Activated T-cell treated with anti-CD3 and anti-CD28 coated beads, Interleukin-2, amount 50 U/mL, for 4 hours (primary cell): ENCODE results near the gene PTX3. TPM values are rescaled to one million over a fixed set of nuclear protein-coding genes. Genes with fewer than 3 reads are reported as not detected.

Source experiments
- ATAC-seq, 2 donors: fragments of 200-7000 bp; cut with Tn5 transposase; one replicate each; pipeline ENCODE4 v1.10.0; 2021
- DNase-seq: peaks from one replicate; pipeline ENCODE4 v3.0.0-alpha.2; 2020
- H3K27me3 Mint-ChIP-seq: one replicate; pipeline ENCODE4 v1.8.0; 2021; ENCODE audit warnings: low read depth, mixed read lengths
- H3K36me3 Mint-ChIP-seq: one replicate; pipeline ENCODE4 v1.8.0; 2022; ENCODE audit warnings: mixed read lengths; ENCODE audit not compliant: insufficient read depth
- H3K4me1 Mint-ChIP-seq: one replicate; pipeline ENCODE4 v1.8.0; 2021; ENCODE audit warnings: low read depth, mixed read lengths
- H3K4me3 Mint-ChIP-seq: one replicate; pipeline ENCODE4 v1.8.0; 2021; ENCODE audit warnings: mild to moderate bottlenecking, moderate library complexity, mixed read lengths
- H3K9me3 Mint-ChIP-seq: one replicate; pipeline ENCODE4 v1.8.0; 2021; ENCODE audit warnings: mixed read lengths
- total RNA-seq, 3 donors: library from RNA; stranded (reverse); gene quantifications; one replicate each; pipeline ENCODE4 v1.2.1, GENCODE V29; 2021

The PTX3 gene
- total RNA-seq, 3 donors from 2014 or later: 0.11 TPM; not detected in 2

DNA sequence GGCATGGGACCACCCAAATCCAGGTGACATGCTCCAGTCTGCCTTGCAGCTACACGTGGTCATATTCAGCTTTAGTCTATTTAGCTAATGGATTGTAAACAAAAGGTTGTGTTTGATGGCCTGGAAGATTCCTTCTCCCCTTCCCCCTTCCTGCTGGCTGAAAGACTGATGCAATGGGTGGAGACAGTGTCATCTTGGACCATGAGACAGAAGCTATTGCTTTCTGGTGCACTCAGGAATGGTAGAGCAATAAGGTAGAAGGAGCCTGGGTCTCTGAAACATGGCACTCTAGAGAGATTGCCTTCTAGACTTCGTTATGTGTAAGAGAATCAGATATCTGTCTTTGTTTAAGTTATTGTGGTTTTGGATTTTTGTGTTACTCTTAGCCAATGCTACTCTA is 25.7 kb upstream of the PTX3 start:
- ATAC-seq (no peak), DNase-seq (no peak)
- Mint-ChIP-seq H3K4me3 (no peak overlapping the region), H3K4me1 (no peaks in the 10 kb centered on the region), H3K27me3 (peaks cover 6% of the 10 kb centered on the region), H3K9me3 (no peaks in the 10 kb centered on the region), H3K36me3 (no peaks in the 10 kb centered on the region)

DNA sequence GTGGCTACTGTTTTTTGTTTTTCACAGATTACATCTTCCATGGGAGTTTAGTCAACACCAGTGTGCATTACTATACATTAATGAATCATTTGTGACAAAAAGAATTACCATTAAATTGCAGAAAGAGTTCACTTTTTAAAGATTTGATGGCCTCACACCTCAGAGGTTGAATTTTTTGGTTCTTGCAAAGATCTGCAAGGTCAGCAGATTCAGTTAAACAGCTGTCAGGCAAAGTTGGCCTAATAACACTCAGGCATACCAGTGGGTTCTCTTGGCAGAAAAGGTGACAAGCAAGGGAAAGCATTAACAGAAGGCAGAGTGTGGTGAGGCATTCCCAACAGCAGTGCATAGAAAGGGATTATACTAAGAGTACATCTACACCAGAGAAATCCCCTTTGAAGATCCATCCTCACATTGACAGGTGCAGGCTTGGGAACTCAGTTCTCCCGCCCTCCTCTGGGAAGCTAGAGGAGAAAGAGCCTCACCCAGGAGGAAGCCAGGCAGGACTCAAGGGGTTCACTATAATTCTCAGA is 24.3 kb upstream of the PTX3 start:
- H3K4me1 Mint-ChIP-seq: no peaks in the 10 kb centered on the region
- H3K9me3 Mint-ChIP-seq: no peaks in the 10 kb centered on the region
- no peaks in the 10 kb centered on the region for H3K36me3 Mint-ChIP-seq

DNA sequence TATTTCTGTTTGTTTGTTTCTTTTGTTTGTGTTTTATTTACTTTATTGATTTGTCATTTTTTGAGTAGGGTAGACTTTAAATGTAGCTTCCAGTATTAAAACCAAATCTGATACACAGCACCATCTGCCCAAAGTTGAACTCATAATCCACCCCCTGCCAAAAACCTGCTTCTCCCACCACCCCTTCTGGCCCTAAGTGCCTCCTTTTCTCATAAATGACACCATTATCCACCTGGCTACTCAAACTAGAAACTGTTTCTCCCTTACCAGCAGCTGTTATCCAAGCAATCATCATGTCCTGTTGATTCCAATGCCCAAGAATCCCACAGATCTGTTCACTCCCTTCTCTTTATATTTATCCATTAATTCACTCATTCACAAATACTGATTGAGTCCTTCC is 21.8 kb upstream of the PTX3 start:
- H3K4me1 Mint-ChIP-seq: no peaks in the 10 kb centered on the region
- no peak overlapping the region for H3K4me3 Mint-ChIP-seq
- DNase-seq: no peak
- peaks cover 4% of the 10 kb centered on the region for H3K27me3 Mint-ChIP-seq
- no peaks in the 10 kb centered on the region for H3K9me3 Mint-ChIP-seq
- H3K36me3 Mint-ChIP-seq: no peaks in the 10 kb centered on the region
- ATAC-seq: no peak

More for the DNA sequence above, 24.3 kb upstream of the PTX3 start:
- no peak for DNase-seq
- Mint-ChIP-seq H3K27me3 (peaks cover 4% of the 10 kb centered on the region), H3K4me3 (no peak overlapping the region)
- ATAC-seq: no peak

DNA sequence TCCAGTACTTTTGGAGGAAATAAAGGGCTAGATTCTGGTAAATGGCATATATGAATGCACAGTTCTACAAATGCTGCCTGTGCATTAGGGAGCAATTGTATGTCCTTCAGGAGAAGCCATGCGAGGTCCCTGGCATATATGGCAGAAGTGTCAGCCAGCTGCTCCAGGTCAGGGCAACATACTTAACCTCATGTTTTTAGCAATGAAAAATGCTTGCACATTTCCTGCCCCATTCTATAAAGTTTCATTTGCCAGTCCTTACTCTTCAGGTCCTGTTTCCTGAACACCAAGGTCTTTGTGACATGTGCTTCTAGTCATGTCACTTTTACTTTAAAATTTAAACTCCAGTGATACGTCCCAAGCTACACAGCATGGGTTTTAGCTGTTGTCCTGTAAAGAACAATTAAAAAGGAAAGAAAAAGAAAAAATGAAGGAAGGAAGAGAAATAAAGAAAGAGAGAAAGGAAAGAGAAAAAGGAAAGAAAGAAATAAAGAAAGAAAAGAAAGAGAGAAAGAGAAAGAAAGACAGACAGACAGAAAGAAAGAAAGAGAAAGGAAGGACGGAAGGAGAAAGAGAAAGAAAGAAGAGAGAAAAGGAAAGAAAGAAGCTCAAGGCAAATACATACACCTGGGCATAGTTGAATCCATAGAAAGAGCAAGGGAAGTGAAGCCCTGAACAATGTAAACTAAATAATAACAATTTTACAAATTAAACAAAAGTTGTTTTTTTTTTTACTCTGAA is 20.1 kb upstream of the PTX3 start:
- Mint-ChIP-seq H3K9me3 (no peaks in the 10 kb centered on the region), H3K4me3 (no peak overlapping the region), H3K27me3 (peaks cover 4% of the 10 kb centered on the region), H3K4me1 (no peaks in the 10 kb centered on the region), H3K36me3 (no peaks in the 10 kb centered on the region)
- no peak for DNase-seq
- ATAC-seq: no peak

DNA sequence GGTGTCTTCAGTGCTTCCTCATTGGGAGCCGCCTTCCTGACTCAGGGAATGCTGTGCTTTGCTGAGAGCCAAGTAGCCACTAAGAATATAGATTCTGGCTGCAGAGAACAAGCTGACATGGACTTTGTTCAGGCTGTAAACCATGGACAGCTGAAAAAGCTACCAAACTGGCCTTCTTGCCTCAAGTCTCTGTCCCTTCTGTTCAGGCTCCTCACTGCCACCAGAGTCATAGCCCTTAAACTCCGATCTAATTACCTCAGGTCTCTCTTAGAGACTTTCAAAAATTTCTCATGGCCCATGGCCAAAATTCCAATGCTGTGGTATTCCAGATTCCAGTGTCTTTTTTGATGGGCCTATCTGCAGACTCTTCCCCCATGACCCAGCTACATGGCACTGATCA is 19.4 kb upstream of the PTX3 start:
- H3K27me3 Mint-ChIP-seq: peaks cover 4% of the 10 kb centered on the region
- no peak overlapping the region for H3K4me3 Mint-ChIP-seq
- no peak for ATAC-seq
- H3K4me1 Mint-ChIP-seq: no peaks in the 10 kb centered on the region
- H3K9me3 Mint-ChIP-seq: no peaks in the 10 kb centered on the region
- no peaks in the 10 kb centered on the region for H3K36me3 Mint-ChIP-seq
- DNase-seq: no peak

DNA sequence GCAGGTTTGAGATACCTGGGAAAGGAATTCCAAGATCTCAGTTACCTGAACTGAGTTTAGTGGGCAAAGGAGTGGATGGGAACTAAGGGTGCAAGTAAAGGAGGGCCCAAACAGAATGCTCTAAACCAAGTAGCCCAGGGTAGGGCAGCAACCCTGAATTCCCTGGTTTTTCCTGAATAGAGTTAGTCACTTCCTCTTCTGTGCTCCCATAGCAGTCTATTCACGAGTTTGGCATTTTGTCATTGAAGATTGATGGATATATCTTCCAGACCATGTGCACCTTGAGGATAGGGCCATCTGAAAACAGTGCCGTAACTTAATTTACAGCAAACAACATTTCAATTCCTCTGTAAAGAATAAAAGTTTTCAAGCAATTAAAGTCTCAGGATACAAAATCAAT is 18.5 kb upstream of the PTX3 start:
- Mint-ChIP-seq H3K4me1 (no peaks in the 10 kb centered on the region), H3K4me3 (no peak overlapping the region), H3K36me3 (no peaks in the 10 kb centered on the region), H3K9me3 (no peaks in the 10 kb centered on the region), H3K27me3 (peaks cover 4% of the 10 kb centered on the region)
- no peak for DNase-seq
- no peak for ATAC-seq

DNA sequence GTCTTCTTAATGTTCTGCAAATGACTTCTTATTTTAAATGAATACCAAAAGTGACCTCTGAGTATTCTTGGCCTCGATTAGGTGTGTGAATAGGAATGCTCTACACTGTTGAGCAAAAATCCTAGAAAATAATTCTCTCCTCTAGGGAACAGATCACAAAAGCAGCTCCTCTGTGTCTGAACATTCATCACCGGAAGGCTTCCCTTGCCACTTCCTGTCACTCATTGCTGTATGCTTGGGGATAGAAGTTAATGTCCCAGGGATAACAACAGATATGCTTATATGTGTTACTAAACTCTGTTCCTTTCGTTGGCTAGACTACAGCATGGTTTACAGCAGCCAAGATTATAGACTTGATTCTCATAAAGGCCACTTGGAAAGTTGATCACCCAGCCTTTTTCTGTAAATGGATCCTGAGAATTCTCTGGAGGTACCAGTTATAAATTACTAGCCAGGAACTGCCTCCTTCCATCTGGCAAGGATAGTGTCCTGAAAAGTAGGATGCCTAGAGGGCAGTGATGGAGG is 16.0 kb upstream of the PTX3 start:
- DNase-seq (no peak), ATAC-seq (no peak)
- Mint-ChIP-seq H3K4me3 (no peak overlapping the region), H3K36me3 (no peaks in the 10 kb centered on the region), H3K9me3 (peaks cover 7% of the 10 kb centered on the region), H3K4me1 (no peaks in the 10 kb centered on the region), H3K27me3 (peaks cover 3% of the 10 kb centered on the region)

DNA sequence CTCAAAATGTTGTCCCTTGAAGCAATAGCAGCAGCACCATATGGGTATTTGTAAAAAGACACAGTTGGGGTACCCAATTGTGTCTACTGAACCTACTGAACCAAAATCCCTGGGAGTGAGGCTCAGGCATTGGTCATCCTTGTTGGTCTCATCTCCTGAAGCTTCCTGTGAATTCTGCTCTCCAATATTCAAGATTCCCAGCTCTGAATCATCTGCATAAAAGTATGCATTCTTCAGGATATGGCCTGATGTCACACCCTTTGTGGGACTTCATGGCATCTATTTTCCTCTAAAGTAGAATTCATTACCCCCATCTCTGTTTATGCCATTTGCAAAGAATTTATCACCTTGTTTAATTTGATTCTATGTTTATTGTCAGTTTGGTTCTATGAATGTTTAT is 13.3 kb upstream of the PTX3 start:
- H3K36me3 Mint-ChIP-seq: no peaks in the 10 kb centered on the region
- H3K27me3 Mint-ChIP-seq: peaks cover 3% of the 10 kb centered on the region
- peaks cover 7% of the 10 kb centered on the region for H3K9me3 Mint-ChIP-seq
- DNase-seq: no peak
- H3K4me3 Mint-ChIP-seq: no peak overlapping the region
- no peak for ATAC-seq
- no peaks in the 10 kb centered on the region for H3K4me1 Mint-ChIP-seq

DNA sequence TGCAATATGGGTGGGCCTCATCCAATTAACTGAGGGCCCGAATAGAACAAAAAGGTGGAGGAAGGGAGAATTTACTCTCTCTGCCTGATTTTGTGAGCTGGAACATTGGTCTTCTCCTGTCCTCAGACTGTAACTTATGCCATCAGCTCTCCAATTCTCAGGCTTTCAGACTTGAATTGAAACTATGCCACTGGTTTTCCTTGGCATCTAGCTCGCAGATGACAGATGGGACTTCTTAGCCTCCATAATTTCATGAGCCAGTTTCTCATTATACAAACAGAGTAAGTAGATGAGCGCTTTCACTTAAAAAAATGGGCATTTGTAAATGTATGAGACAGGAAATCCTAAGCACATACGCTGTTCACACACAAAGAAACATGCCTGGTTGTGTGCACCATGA is 8.7 kb upstream of the PTX3 start:
- Mint-ChIP-seq H3K4me3 (no peak overlapping the region), H3K36me3 (no peaks in the 10 kb centered on the region), H3K9me3 (peaks cover 7% of the 10 kb centered on the region), H3K4me1 (no peaks in the 10 kb centered on the region), H3K27me3 (peaks cover 3% of the 10 kb centered on the region)
- DNase-seq (no peak), ATAC-seq (no peak)

DNA sequence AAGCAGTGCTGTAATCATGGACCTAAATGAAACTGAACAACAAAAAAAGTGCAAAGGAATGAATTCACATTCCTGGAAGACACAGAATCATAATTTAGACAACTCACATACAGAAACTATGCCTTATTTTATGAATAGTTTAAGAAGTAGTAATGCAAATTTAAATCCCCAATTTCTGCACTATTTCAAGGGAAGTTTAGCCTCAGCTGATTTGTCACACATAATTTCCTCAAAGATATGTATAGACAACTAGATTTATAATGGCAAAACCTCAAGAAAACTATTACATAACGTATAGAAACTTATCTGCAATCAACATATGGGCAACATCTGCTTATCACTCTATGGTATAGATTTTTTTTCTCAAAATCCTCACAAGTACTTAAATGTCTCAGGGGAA is 7.8 kb upstream of the PTX3 start:
- ATAC-seq (no peak), DNase-seq (no peak)
- H3K9me3 Mint-ChIP-seq: peaks cover 7% of the 10 kb centered on the region
- no peaks in the 10 kb centered on the region for H3K4me1 Mint-ChIP-seq
- no peak overlapping the region for H3K4me3 Mint-ChIP-seq
- H3K36me3 Mint-ChIP-seq: no peaks in the 10 kb centered on the region
- peaks cover 3% of the 10 kb centered on the region for H3K27me3 Mint-ChIP-seq

DNA sequence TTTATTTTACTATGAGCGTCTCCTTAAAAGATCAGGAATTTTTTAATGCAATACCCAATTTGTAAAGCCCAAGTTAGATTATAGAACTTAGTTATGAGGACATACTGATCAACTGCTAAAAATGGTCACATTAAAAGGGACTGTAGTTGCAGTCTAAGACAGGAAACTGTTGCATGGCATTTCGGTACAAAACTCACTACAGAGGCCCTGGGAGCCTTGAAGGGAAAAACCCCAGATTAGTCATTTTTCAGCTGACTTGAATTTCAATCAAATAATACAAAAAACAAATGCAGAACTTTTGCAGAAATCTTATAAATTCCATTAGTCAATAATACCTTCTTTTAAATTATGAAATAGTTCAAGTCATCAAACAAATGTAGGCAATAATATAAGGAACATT is 6.9 kb upstream of the PTX3 start:
- no peak for ATAC-seq
- Mint-ChIP-seq H3K4me1 (no peaks in the 10 kb centered on the region), H3K27me3 (peaks cover under 1% of the 10 kb centered on the region), H3K9me3 (peaks cover under 1% of the 10 kb centered on the region), H3K36me3 (no peaks in the 10 kb centered on the region), H3K4me3 (no peak overlapping the region)
- DNase-seq: no peak

DNA sequence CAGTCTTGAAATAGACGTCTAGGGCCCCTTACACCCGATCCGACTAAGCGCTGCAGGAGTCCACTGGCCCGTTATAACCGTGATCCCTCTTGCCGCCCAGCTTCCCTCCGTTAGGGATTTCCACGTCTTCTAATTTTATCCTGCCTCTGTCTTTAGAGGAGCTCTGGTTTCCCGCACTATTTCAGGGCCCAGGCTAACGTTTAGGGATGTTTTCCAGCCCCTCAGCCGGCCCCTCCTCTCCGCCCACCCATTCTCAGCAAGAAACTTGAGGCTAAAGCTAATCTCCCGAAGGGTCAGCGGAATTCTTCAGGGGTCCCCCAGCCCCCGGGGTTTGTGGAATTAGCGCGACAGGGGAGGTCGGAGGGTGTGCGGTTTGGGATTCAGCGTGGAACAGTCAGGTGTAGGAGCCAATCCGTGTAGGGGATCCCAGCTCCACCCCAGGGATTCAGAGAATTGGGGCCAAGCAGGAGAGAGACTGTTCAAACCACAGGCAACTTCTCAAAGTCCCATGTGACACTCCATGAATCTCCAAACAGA is 1.6 kb downstream of the PTX3 start:
- Mint-ChIP-seq H3K4me1 (no peaks in the 10 kb centered on the region), H3K36me3 (no peaks in the 10 kb centered on the region), H3K4me3 (no peak overlapping the region), H3K9me3 (no peaks in the 10 kb centered on the region), H3K27me3 (peaks cover 34% of the 10 kb centered on the region)
- ATAC-seq (no peak), DNase-seq (no peak)

DNA sequence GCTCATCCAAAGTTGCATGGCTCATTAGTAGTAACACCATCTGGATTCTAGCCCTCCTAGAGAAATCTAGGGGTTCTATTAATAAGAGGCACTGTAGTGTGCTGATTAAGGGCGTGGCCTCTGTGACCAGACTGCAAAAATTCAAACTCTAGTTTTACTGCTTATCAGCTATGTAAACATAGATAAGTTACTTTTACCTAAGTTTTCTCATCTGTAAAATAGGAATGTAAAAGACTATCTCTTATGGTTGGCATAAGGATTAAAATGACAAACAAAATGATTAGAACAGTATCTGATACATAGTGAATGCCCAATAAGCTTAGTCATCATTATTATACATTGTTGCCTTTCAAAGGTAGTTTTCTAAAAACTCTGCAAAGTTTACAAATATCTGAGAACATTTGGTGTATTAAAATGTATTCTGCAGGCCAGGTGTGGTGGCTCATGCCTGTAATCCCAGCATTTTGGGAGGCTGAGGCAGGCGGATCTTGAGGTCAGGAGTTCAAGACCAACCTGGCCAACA is 4.5 kb downstream of the PTX3 start:
- H3K27me3 Mint-ChIP-seq: peaks cover 34% of the 10 kb centered on the region

DNA sequence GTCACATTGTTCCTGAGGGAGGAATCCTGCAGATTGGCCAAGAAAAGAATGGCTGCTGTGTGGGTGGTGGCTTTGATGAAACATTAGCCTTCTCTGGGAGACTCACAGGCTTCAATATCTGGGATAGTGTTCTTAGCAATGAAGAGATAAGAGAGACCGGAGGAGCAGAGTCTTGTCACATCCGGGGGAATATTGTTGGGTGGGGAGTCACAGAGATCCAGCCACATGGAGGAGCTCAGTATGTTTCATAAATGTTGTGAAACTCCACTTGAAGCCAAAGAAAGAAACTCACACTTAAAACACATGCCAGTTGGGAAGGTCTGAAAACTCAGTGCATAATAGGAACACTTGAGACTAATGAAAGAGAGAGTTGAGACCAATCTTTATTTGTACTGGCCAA is 6.1 kb downstream of the PTX3 start:
- no peaks in the 10 kb centered on the region for H3K9me3 Mint-ChIP-seq
- H3K4me3 Mint-ChIP-seq: no peak overlapping the region
- no peak for DNase-seq
- peaks cover 25% of the 10 kb centered on the region for H3K27me3 Mint-ChIP-seq
- H3K36me3 Mint-ChIP-seq: no peaks in the 10 kb centered on the region
- no peaks in the 10 kb centered on the region for H3K4me1 Mint-ChIP-seq
- no peak for ATAC-seq

More for the DNA sequence above, 4.5 kb downstream of the PTX3 start:
- H3K9me3 Mint-ChIP-seq: no peaks in the 10 kb centered on the region
- ATAC-seq (no peak), DNase-seq (no peak)
- H3K4me3 Mint-ChIP-seq: no peak overlapping the region
- H3K36me3 Mint-ChIP-seq: no peaks in the 10 kb centered on the region
- H3K4me1 Mint-ChIP-seq: no peaks in the 10 kb centered on the region
